NCI-H2171 treated with DMSO at 0.1 percent for 48 hours (cell line): Measurements from ENCODE around the gene MKLN1.
A peak's percentile ranks its signal among the peaks of the same experiment; 100 is the strongest.

ENCODE experiments used
- DNase-seq: peaks from one replicate; lab custom pipeline; 2025; lab: John Stamatoyannopoulos, UW

MKLN1 gene

GRCh38 chr7:131466735-131467365 lies 139.2 kb downstream of the MKLN1 start:
- no peak for DNase-seq

GRCh38 chr7:131467788-131468187 lies 140.1 kb downstream of the MKLN1 start:
- no peak for DNase-seq

- DNase-seq, result no peak
Observed at GRCh38 chr7:131471250-131472004, 143.8 kb downstream of the MKLN1 start.

- DNase-seq, result no peak
Observed at GRCh38 chr7:131476740-131477139, 149.1 kb downstream of the MKLN1 start.

GRCh38 chr7:131480384-131481315 lies 153.0 kb downstream of the MKLN1 start:
- DNase-seq, result no peak

- DNase-seq, result no peak
Observed at GRCh38 chr7:131482800-131483199, 155.1 kb downstream of the MKLN1 start.

- DNase-seq, result no peak
Observed at GRCh38 chr7:131483586-131483985, 155.9 kb downstream of the MKLN1 start.

GRCh38 chr7:131486346-131486745 lies 158.7 kb downstream of the MKLN1 start:
- no peak for DNase-seq

GRCh38 chr7:131487217-131487616 lies 159.5 kb downstream of the MKLN1 start:
- DNase-seq, result no peak

GRCh38 chr7:131488361-131488760 lies 160.7 kb downstream of the MKLN1 start:
- DNase-seq, result no peak

- no peak for DNase-seq
Observed at GRCh38 chr7:131489196-131489595, 161.5 kb downstream of the MKLN1 start.

- DNase-seq, result no peak
Observed at GRCh38 chr7:131489881-131490280, 162.2 kb downstream of the MKLN1 start.

- no peak for DNase-seq
Observed at GRCh38 chr7:131493081-131493480, 165.4 kb downstream of the MKLN1 start.

- peak; percentile 61 for DNase-seq
Observed at GRCh38 chr7:131493581-131493980, 165.9 kb downstream of the MKLN1 start.

GRCh38 chr7:131494182-131494581 lies 166.5 kb downstream of the MKLN1 start:
- DNase-seq, result no peak

- no peak for DNase-seq
Observed at GRCh38 chr7:131495669-131496498, 168.2 kb downstream of the MKLN1 start.

- DNase-seq, result no peak
Observed at GRCh38 chr7:131497454-131497853, 169.8 kb downstream of the MKLN1 start.

GRCh38 chr7:131498237-131498885 lies 170.7 kb downstream of the MKLN1 start:
- no peak for DNase-seq

GRCh38 chr7:131499801-131500200 lies 172.1 kb downstream of the MKLN1 start:
- DNase-seq, result no peak

- DNase-seq, result no peak
Observed at GRCh38 chr7:131500357-131500756, 172.7 kb downstream of the MKLN1 start.

- no peak for DNase-seq
Observed at GRCh38 chr7:131501422-131501821, 173.7 kb downstream of the MKLN1 start.
